ENCODE data around the gene PTPRT. TPM values are rescaled to one million over a fixed set of nuclear protein-coding genes. Genes with fewer than 3 reads are reported as not detected.

Gene PTPRT
- total RNA-seq, 1 experiment from 2014 or later: not detected

- DNase-seq (no peak), ATAC-seq (no peak)
- no peak overlapping the region for H3K9ac ChIP-seq (ENCODE audit: low read length)
- no peaks in the 10 kb centered on the region for H3K79me2 ChIP-seq (ENCODE audit: low read length)
- no peaks in the 10 kb centered on the region for H3K36me3 ChIP-seq (ENCODE audit: low read depth, low read length)
- H3K9me2 ChIP-seq (replicated peaks; ENCODE audit: low read length): no peaks in the 10 kb centered on the region
- H3K9me3 ChIP-seq (ENCODE audit: low read length): peaks cover 17% of the 10 kb centered on the region; the same call in 1 of the 2 replicates
- H3K27ac ChIP-seq (ENCODE audit: low read length): no peak overlapping the region
- intact Hi-C loops (cut with micrococcal nuclease): no loop called here
- H3K4me1 ChIP-seq (ENCODE audit: insufficient read depth, low read length): no peaks in the 10 kb centered on the region
- H2AFZ ChIP-seq (ENCODE audit: low read length): no peak overlapping the region
- TF ChIP-seq EZH2 (IDR thresholded peaks at IDR 0.05; ENCODE audit: low read length, unreplicated experiment) (no peak), EZH2phosphoT487 (IDR thresholded peaks at IDR 0.05; ENCODE audit: borderline replicate concordance, low read length) (no peak), CTCF (conservative IDR thresholded peaks at IDR 0.05; ENCODE audit: low read depth, low read length) (no peak)
- no peak overlapping the region for H3K4me3 ChIP-seq (ENCODE audit: low read length)
- ChIA-PET CTCF (no interaction called here), POLR2A (ENCODE audit: unreplicated experiment) (no interaction called here)
- H3F3A ChIP-seq (ENCODE audit: low read length, unreplicated experiment): no peaks in the 10 kb centered on the region
- no peaks in the 10 kb centered on the region for H3K27me3 ChIP-seq (ENCODE audit: low read length)
- no peaks in the 10 kb centered on the region for H4K20me1 ChIP-seq (ENCODE audit: low read length)
- H3K4me2 ChIP-seq (ENCODE audit: low read length): no peak overlapping the region
- BruUV-seq (replicated peaks): no TSS peak
These were observed 881.5 kb downstream of the PTPRT start for GRCh38 chr20:42308171-42308570.

GRCh38 chr20:42295592-42295991 is 894.1 kb downstream of the PTPRT start:
- Histone ChIP-seq H3K4me1 (ENCODE audit: insufficient read depth, low read length) (no peaks in the 10 kb centered on the region), H3K9me3 (ENCODE audit: low read length) (peaks cover 40% of the 10 kb centered on the region), H3F3A (ENCODE audit: low read length, unreplicated experiment) (no peaks in the 10 kb centered on the region), H3K27ac (ENCODE audit: low read length) (no peak overlapping the region), H3K79me2 (ENCODE audit: low read length) (no peaks in the 10 kb centered on the region), H3K9ac (ENCODE audit: low read length) (no peak overlapping the region), H4K20me1 (ENCODE audit: low read length) (no peaks in the 10 kb centered on the region), H3K9me2 (replicated peaks; ENCODE audit: low read length) (no peaks in the 10 kb centered on the region), H3K4me2 (ENCODE audit: low read length) (no peak overlapping the region), H2AFZ (ENCODE audit: low read length) (no peak overlapping the region), H3K27me3 (ENCODE audit: low read length) (no peaks in the 10 kb centered on the region), H3K4me3 (ENCODE audit: low read length) (no peak overlapping the region), H3K36me3 (ENCODE audit: low read depth, low read length) (no peaks in the 10 kb centered on the region)
- TF ChIP-seq EZH2phosphoT487 (IDR thresholded peaks at IDR 0.05; ENCODE audit: borderline replicate concordance, low read length): no peak
- TF ChIP-seq EZH2 (IDR thresholded peaks at IDR 0.05; ENCODE audit: low read length, unreplicated experiment): no peak
- BruUV-seq (replicated peaks): no TSS peak
- ChIA-PET CTCF (no interaction called here), POLR2A (ENCODE audit: unreplicated experiment) (no interaction called here)
- ATAC-seq (no peak), DNase-seq (no peak)
- intact Hi-C loops (cut with micrococcal nuclease): no loop called here

- Histone ChIP-seq H3K4me1 (ENCODE audit: insufficient read depth, low read length) (no peaks in the 10 kb centered on the region), H3K9me2 (replicated peaks; ENCODE audit: low read length) (no peaks in the 10 kb centered on the region), H3K79me2 (ENCODE audit: low read length) (no peaks in the 10 kb centered on the region), H3K36me3 (ENCODE audit: low read depth, low read length) (no peaks in the 10 kb centered on the region), H3K27me3 (ENCODE audit: low read length) (no peaks in the 10 kb centered on the region), H3K4me2 (ENCODE audit: low read length) (no peak overlapping the region), H3K9ac (ENCODE audit: low read length) (no peak overlapping the region), H2AFZ (ENCODE audit: low read length) (no peak overlapping the region), H3K4me3 (ENCODE audit: low read length) (no peak overlapping the region), H3K9me3 (ENCODE audit: low read length) (peaks cover 43% of the 10 kb centered on the region), H3K27ac (ENCODE audit: low read length) (no peak overlapping the region), H4K20me1 (ENCODE audit: low read length) (no peaks in the 10 kb centered on the region), H3F3A (ENCODE audit: low read length, unreplicated experiment) (no peaks in the 10 kb centered on the region)
- DNase-seq (no peak), ATAC-seq (no peak)
- intact Hi-C loops (cut with micrococcal nuclease): no loop called here
- ChIA-PET CTCF (no interaction called here), POLR2A (ENCODE audit: unreplicated experiment) (no interaction called here)
- no TSS peak for BruUV-seq (replicated peaks)
- no peak for TF ChIP-seq CTCF (conservative IDR thresholded peaks at IDR 0.05; ENCODE audit: low read depth, low read length)
- TF ChIP-seq EZH2 (IDR thresholded peaks at IDR 0.05; ENCODE audit: low read length, unreplicated experiment): no peak
- TF ChIP-seq EZH2phosphoT487 (IDR thresholded peaks at IDR 0.05; ENCODE audit: borderline replicate concordance, low read length): no peak
These were observed 894.7 kb downstream of the PTPRT start for GRCh38 chr20:42294976-42295375.

Data from PC-3 (cell line).